ES-I3 (cell line): ENCODE data around the gene LRMDA.

Source experiments
- H3K36me3 ChIP-seq: 2 replicates; pipeline ENCODE4 v1.6.1; 2013; ENCODE audit warnings: mild to moderate bottlenecking, low read length, control low read depth, moderate library complexity; ENCODE audit not compliant: insufficient read depth
- H3K4me1 ChIP-seq: 2 replicates; pipeline ENCODE4 v1.6.1; 2013; ENCODE audit warnings: mild to moderate bottlenecking, control low read depth, low read length; ENCODE audit not compliant: insufficient read depth
- H3K9ac ChIP-seq: 2 replicates; pipeline ENCODE4 v1.6.1; 2013; ENCODE audit warnings: low read depth, mild to moderate bottlenecking, low read length, moderate library complexity
- H3K9me3 ChIP-seq: 2 replicates; pipeline ENCODE4 v1.6.1; 2013; ENCODE audit warnings: mild to moderate bottlenecking, low read length, moderate library complexity; ENCODE audit not compliant: control insufficient read depth, insufficient read depth

Gene LRMDA

DNA sequence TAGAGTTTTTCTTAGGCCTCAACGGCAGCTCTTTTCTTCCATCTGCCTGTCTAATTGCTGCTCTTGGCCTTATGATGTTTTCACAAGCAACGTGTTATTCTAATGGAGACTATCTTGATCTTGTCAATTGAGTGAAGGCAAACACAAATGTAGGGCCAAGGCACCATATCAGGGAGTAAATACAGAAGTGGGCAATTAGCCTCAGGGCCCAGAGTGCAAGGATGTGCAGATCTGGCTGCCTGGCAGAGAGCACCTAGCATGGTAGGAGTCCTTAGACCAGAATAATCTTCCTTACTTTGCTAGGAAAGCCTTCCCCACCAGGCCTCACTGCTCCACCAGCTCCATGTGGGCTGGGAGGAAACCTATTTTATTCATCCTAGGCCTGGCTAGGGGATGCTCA lies 590.9 kb downstream of the LRMDA start:
- no peak overlapping the region for H3K9ac ChIP-seq
- H3K9me3 ChIP-seq, result no peaks in the 10 kb centered on the region
- no peaks in the 10 kb centered on the region for H3K4me1 ChIP-seq
- no peaks in the 10 kb centered on the region for H3K36me3 ChIP-seq

DNA sequence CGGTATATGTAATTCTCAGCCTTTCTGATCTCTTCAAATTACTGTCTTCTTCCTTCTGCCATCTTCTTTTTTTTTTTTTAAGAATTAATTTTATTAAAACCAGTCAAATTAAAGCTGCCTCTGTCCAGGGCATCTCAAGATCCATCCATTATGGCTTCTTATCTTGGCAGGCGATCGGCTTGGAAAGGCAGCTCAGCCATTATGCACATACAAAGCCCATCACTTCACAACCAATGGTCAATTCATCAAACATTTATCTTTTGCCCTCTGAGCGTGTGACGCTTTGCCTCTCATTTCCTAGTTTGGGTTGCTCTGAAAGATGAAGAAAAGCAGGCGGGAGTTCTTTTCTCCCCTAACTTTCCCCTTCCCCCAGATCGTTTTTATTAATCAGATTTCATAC lies 591.6 kb downstream of the LRMDA start:
- no peaks in the 10 kb centered on the region for H3K9me3 ChIP-seq
- no peaks in the 10 kb centered on the region for H3K4me1 ChIP-seq
- no peak overlapping the region for H3K9ac ChIP-seq
- H3K36me3 ChIP-seq, result no peaks in the 10 kb centered on the region

DNA sequence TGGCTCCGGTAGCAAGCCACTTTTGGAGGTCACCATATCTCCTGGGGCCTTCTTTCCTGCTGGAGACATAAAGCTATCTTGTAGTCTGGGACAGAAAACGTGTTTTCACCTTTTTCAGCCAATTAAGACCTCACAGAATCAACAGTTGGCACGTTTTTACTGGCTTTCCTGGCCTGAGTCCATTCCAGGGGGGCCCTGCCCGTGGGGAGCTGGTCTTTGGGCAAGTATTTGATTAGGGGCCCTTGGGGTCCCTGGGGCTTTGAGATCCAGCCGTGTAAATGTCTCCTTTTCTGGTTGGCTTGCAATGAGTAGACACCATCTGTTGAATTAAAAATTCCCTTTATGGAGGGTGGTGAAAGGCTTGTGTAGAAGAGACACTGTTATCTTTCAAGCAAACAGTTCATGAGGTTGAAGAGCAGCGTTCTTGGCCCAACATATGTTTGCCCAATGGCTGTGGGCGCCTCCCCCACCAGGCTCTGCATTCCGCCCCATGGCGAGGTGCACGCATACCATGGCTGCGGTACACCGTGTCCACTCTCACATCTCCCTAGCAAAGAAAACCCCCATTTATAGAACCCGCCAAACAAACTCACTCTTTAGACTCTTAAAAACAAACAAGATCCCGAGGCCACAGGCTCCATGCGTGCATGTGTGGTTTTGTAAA lies 593.2 kb downstream of the LRMDA start:
- Histone ChIP-seq H3K9me3 (no peaks in the 10 kb centered on the region), H3K9ac (no peak overlapping the region), H3K4me1 (no peaks in the 10 kb centered on the region), H3K36me3 (no peaks in the 10 kb centered on the region)

DNA sequence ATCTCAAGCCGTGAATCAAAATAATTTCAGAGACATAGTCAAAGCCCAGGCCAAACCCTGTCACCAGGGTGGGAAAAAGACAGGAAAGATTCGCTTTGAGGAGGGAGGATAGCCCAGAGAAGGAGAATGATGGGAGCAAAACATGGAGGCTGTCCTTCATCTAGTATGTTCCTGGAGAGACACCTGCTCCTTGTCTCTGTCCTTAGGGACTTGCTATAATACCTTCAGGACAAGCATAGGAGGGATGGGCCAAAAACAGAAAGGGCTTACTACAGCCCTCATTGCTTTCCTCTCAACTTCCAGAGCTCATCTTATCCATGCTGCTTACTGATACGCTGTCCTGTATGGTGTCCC lies 593.7 kb downstream of the LRMDA start:
- H3K4me1 ChIP-seq, result no peaks in the 10 kb centered on the region
- H3K9me3 ChIP-seq, result no peaks in the 10 kb centered on the region

DNA sequence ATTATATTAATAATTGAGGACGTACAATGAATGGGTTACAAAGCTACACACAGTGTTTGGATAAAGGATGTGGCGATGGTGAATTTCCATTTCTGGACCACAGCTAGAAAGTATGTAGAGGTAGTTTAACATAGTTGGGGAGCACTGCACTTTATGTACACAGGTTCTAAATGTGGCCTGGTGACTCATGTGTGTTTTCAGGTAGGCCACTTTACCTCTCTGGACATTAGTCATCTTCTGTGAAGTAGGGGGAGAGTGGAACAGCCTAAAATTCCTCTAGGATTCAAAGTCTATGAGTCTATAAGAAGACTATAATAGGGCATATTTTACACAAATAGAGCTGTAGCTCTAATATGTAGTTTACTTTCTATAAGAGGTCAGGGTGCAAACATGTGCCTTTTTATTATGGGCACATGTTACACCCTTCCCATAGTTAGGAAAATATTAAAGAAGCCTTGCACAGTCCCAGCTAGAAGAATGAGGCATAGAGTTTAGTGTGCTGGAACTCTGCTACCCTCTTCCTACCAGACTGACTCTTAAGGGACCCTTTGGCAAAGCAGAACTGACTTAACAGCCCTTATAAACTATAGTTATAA lies 594.9 kb downstream of the LRMDA start:
- H3K9me3 ChIP-seq, result no peaks in the 10 kb centered on the region
- H3K9ac ChIP-seq, result no peak overlapping the region
- H3K36me3 ChIP-seq, result no peaks in the 10 kb centered on the region
- no peaks in the 10 kb centered on the region for H3K4me1 ChIP-seq

More for the DNA sequence above, 593.7 kb downstream of the LRMDA start:
- H3K36me3 ChIP-seq, result no peaks in the 10 kb centered on the region
- no peak overlapping the region for H3K9ac ChIP-seq

DNA sequence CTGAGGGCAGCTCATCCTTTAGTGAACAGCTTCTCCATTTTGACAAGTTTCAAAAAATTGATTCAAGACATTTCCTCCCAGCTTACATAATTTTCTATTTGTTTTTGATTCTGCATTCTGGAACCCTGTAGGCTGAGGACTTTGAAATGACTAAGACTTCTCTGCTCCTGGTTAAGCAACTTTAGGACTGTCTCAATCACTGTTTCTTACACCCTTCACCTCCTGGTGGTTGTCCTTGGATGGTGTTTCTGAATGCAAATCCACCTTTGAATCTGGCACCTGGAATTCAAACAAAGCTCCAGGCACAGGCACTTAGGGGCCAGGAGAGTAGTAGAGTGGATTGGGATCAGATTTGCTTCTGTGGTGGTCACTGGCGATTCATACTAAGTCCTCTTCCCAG lies 595.5 kb downstream of the LRMDA start:
- H3K9ac ChIP-seq, result no peak overlapping the region
- H3K36me3 ChIP-seq, result no peaks in the 10 kb centered on the region
- no peaks in the 10 kb centered on the region for H3K4me1 ChIP-seq
- H3K9me3 ChIP-seq, result no peaks in the 10 kb centered on the region

DNA sequence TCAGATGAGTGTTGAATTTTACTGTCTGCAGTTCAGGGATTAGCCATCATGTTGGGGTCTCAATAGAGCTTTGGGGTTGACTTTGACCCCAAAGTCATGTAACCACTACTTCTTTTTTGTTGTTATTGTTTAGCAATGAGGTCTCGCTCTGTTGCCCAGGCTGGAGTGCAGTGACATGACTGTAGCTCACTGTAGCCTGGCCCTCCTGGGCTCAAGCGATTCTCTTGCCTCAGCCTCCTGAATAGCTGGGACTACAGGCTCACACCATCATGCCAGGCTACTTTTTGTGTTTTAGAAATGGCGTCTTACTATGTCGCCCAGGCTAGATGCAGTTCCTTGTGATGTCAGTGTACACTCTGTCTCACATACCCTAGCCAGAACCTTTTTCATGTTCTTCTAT lies 598.4 kb downstream of the LRMDA start:
- 0 out of 2 replicates have a peak, but pooled peaks cover 6% of the 10 kb centered on the region for H3K4me1 ChIP-seq
- no peak overlapping the region for H3K9ac ChIP-seq
- no peaks in the 10 kb centered on the region for H3K36me3 ChIP-seq
- H3K9me3 ChIP-seq, result no peaks in the 10 kb centered on the region

DNA sequence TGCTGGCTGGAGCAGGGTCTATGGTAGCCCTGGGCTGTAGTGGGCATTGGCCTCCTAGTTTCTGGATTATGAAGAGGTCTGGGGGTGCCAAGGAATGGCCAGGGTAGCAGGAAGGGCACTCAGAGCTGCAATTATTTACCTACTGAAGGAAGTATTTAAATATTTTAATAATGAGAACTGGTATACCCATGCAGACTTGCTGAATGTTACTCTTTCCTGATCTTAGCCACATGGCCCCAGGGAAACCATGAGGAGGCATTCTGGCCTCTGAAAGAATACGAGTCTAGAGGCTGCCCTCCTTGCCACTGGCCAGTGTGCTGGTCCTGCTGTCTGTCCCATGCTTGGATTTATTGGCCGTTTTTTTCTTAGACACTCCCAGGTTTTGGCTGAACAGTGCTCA lies 599.7 kb downstream of the LRMDA start:
- no peaks in the 10 kb centered on the region for H3K9me3 ChIP-seq
- no peak overlapping the region for H3K9ac ChIP-seq
- H3K36me3 ChIP-seq, result no peaks in the 10 kb centered on the region
- 0 out of 2 replicates have a peak, but pooled peaks cover 6% of the 10 kb centered on the region for H3K4me1 ChIP-seq

DNA sequence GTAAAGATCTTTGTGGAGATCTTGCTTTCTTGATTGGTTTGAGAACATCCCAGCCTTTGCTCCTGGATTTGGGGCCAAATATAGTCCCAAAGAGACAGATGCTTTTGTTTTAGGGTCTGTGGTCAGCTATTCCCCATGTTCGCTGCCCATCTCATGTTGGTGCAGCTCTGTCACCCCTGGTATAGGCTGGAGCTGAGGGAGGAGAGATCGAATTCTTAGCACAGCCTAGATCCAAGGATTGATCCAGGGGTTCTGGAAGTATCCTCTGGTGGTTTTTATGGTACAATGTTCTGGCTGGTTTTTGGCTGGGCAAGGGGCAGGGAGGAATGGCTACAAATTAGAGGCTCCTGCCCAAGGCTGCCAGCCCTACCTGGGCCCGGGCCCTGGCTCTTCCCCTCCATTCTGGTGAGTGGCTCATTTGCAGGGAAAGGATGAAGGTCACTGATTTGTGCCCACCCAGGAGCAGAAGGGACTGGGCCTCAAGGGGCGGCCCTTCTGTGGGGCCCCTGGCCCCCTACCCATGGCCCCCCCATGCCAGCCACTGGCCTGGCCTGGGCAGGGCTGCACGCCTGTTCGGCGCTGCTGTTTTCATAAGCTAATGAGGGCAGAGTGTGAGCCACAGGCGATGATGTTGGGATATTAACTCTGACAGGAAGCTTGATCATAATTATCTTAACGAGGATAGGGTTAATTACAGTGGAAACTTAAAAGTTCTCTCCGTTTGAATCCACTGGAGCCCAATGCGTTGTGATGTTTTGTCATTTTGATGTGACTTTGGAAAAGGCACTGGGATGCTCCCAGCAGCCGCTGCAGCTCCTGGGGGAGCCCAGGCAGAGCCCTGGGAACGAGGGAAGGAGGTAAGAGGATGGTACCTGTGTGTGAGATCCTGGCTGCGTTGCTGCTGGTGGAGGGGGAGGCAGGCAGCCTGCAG lies 600.6 kb downstream of the LRMDA start:
- Histone ChIP-seq H3K9me3 (no peaks in the 10 kb centered on the region), H3K4me1 (0 out of 2 replicates have a peak, but pooled peaks cover 6% of the 10 kb centered on the region), H3K36me3 (no peaks in the 10 kb centered on the region), H3K9ac (no peak overlapping the region)

DNA sequence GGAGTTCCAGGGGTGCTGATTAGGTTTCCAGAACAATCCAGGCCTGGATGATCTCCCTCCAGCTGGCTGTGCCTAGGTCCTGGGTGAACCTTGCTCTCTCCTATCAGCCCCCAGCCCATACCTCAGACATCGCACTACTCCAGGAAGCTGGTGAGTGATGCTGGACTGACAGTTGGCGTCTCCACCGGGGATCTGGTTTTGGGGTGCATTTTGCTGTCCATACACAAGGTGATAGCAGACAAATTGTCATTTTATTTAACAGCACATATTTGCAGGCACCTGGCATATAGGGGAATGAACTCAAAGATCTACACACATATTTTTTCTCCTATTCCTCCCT lies 601.2 kb downstream of the LRMDA start:
- no peaks in the 10 kb centered on the region for H3K36me3 ChIP-seq
- H3K4me1 ChIP-seq, result 0 out of 2 replicates have a peak, but pooled peaks cover 6% of the 10 kb centered on the region
- no peaks in the 10 kb centered on the region for H3K9me3 ChIP-seq
- H3K9ac ChIP-seq, result no peak overlapping the region

DNA sequence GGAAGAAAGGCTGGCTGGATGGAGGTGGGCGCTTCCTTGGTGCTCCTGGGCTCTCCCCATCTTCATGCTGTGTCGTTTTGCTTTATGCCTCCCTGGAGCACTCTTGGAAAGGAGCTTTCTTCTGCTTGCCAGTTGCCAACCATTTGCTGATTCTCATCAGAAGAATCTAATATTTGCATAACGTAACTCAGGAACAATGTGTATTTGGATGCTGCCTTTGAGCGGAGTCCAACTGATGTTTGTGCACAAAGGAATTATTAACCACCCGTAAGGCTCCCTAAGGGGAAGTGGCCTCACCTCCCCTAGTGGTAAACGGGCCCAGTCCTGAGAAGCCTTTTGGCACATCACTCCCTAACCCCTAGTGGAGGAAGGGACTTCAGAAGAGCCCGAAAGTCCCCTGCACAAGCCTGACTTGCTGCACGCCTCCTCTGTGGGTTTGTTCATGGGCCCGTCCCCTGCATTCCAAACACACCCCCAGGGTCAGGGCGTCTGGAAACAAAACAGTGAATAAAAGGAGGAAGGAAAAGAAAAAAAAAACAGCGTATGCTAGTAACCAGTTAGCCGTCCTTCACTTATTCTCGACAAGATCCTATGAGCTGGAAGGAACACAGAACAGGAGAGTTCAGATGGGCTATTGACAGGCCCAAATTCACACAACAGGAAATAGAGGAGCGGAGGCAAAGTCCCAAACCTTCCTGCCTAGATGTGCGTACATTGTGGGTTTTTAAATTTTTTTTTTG lies 602.2 kb downstream of the LRMDA start:
- H3K4me1 ChIP-seq, result 0 out of 2 replicates have a peak, but pooled peaks cover 6% of the 10 kb centered on the region
- no peaks in the 10 kb centered on the region for H3K36me3 ChIP-seq
- H3K9ac ChIP-seq, result no peak overlapping the region
- peaks cover 7% of the 10 kb centered on the region for H3K9me3 ChIP-seq

DNA sequence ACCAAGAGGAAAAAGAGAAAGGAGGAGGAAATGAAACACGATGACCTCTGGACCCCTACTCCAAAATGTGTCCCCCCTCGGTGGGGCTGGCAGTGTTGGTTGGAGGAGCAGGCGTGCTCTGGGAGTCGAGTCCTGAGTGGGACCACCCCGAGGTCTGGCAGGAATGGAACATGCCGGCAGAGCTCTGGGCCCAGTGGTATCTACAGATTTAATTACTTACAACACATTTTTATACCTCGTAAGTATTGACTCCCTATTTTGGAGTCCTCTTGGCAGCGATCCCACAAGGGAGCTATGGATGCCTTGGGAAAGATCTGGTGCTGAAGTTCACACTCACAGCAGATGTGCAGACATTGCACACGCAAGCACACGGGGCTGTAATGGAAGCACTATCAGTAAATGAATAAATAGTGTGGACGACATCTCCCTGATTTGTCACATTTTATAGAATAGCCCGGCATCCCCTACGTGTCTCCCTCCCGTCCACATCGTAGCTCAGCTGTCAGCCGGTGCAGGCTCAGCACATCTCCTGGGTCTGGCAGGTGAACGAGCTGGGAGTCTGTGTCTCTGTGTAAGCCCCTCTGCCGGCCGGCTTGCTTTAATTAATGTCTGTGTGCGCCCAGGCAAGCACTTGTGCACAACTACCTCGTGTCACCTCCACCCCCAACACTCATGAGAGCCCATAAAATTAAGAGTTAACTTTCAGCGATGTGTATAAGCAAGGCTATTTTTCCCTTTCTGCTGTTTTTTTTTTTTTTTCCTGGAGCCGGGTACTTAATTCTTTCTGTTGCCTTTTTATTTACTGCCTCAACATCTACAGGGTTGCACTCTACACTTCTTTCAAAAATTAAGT lies 603.2 kb downstream of the LRMDA start:
- Histone ChIP-seq H3K9ac (no peak overlapping the region), H3K36me3 (no peaks in the 10 kb centered on the region), H3K9me3 (peaks cover 9% of the 10 kb centered on the region), H3K4me1 (0 out of 2 replicates have a peak, but pooled peaks cover 6% of the 10 kb centered on the region)

DNA sequence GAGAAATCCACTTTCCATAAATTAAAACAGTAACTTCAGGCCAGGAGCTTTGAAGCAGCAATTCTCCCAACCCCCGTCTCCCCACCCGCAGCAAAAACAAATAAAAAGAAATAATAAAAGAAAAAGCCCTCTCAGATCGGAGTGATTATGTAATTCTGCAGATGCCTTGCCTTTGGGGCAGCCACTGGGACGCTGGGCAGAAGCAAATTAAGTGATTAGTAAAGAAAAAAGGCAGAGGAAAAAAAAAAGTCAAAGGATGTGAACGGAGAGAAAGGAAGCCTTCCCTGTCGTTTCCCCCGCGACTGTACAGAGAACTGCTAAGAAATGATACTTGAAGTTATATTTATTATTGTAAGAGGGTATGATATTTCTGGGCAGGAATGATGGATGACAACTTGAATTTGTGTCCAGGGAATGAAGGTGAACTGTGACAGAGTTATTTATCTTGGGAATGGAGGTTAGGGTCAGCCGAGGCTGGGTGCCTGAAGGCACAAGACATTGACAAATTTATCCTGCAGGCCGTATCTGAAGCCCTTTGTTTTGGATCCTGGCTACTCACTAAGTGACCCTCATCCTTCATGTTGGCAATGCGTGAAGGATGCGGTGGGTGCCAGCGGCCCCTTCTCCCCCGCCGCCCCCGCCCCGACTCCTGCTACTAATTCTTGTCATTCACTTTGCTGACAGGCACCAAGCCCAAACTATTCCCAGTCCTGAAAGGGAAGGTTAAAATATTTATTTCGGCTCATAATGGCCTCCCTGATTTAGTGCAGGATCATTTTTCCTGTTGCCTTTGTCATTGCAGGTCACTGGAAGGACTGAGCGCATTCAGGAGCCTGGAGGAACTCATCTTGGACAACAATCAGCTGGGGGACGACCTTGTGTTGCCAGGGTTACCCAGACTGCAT lies 604.0 kb downstream of the LRMDA start:
- Histone ChIP-seq H3K9ac (no peak overlapping the region), H3K4me1 (0 out of 2 replicates have a peak, but pooled peaks cover 6% of the 10 kb centered on the region), H3K36me3 (no peaks in the 10 kb centered on the region), H3K9me3 (peaks cover 9% of the 10 kb centered on the region)
